Activated T-helper 1 cell treated with anti-CD3 and anti-CD28 coated beads, Interleukin-12 subunit alpha, Interleukin-12 subunit beta, Interleukin-2, Interleukin-4 antibody, amounts not matched to agents 30 ng/mL and 10 ng/mL and 1 ng/mL, durations not matched to agents 14 hours and 24 hours and 36 hours (primary cell): ENCODE measurements around the gene PLBD2. TPM values are rescaled to one million over a fixed set of nuclear protein-coding genes. Genes with fewer than 3 reads are reported as not detected.

ENCODE experiments used
- DNase-seq: peaks from one replicate; pipeline ENCODE4 v3.0.0; 2021; ENCODE audit warnings: low spot score
- H3K27ac Mint-ChIP-seq: one replicate; pipeline ENCODE4 v1.8.0; 2021; ENCODE audit warnings: mild to moderate bottlenecking, mixed read lengths
- H3K27me3 Mint-ChIP-seq: one replicate; pipeline ENCODE4 v1.8.0; 2022; ENCODE audit warnings: mild to moderate bottlenecking, moderate library complexity, mixed read lengths; ENCODE audit not compliant: insufficient read depth
- H3K36me3 Mint-ChIP-seq: one replicate; pipeline ENCODE4 v1.8.0; 2021; ENCODE audit warnings: low read depth, mixed read lengths
- H3K4me1 Mint-ChIP-seq: one replicate; pipeline ENCODE4 v1.8.0; 2021; ENCODE audit warnings: low read depth, mixed read lengths
- H3K4me3 Mint-ChIP-seq: one replicate; pipeline ENCODE4 v1.8.0; 2021; ENCODE audit warnings: mild to moderate bottlenecking, moderate library complexity, mixed read lengths
- H3K9me3 Mint-ChIP-seq: one replicate; pipeline ENCODE4 v1.8.0; 2021; ENCODE audit warnings: mixed read lengths
- intact Hi-C: fragments of 100-400 bp; cut with micrococcal nuclease; formaldehyde crosslinking; loops from one replicate; pipeline ENCODE4 v1.15.1; 2024
- total RNA-seq: library from RNA; stranded (reverse); gene quantifications from 2 replicates; pipeline ENCODE4 v1.2.3, GENCODE V29; 2022

The PLBD2 gene
- total RNA-seq, 1 donor from 2014 or later: 16.3 TPM

DNA sequence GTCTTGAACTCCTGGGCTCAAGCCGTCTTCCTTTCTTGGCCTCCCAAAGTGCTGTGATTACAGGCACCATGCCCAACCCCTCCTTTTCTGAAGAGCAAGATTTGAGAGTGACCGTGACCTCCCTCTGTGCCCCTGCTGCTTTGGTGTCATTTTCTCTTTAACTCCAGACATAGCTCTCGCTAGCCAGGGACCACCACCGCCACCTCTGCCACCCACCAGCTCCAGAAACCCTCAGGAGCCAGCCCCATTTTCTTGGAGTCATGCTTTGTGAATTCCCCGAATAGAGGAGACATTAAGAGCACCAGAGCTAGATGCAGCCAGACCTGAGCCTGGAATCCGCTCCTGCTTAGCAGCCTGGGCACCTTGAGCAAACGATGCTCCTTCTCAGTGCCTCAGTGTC, 81.9 kb downstream of the PLBD2 start:
- no peaks in the 10 kb centered on the region for H3K36me3 Mint-ChIP-seq
- H3K4me1 Mint-ChIP-seq: no peaks in the 10 kb centered on the region
- DNase-seq: no peak
- H3K27ac Mint-ChIP-seq: no peak overlapping the region
- intact Hi-C loops: no loop called here
- no peak overlapping the region for H3K4me3 Mint-ChIP-seq
- no peaks in the 10 kb centered on the region for H3K27me3 Mint-ChIP-seq
- peaks cover 4% of the 10 kb centered on the region for H3K9me3 Mint-ChIP-seq

Other genes starting within 250 kb of the PLBD2 start
- gene RASAL1, start 222.8 kb upstream of the PLBD2 start, total RNA-seq: 0.10 and 0.34 TPM in 2 replicates
- 0.16 and 0.17 TPM in 2 replicates for gene CFAP73, start 208.9 kb upstream of the PLBD2 start, total RNA-seq
- gene DDX54, start 173.1 kb upstream of the PLBD2 start, total RNA-seq: 121 and 133 TPM in 2 replicates
- 27.1 and 31.4 TPM in 2 replicates for gene RITA1, start 172.9 kb upstream of the PLBD2 start, total RNA-seq
- gene TPCN1, start 137.1 kb upstream of the PLBD2 start, total RNA-seq: 31.4 and 35.4 TPM in 2 replicates
- gene SLC8B1, start 23.5 kb upstream of the PLBD2 start, total RNA-seq: 21.2 TPM in 2 replicates
- gene SDS, start 45.3 kb downstream of the PLBD2 start, total RNA-seq: not detected in 2 replicates
- 0.52 and 0.54 TPM in 2 replicates for gene SDSL, start 63.8 kb downstream of the PLBD2 start, total RNA-seq
- not detected in 2 replicates for gene LHX5, start 113.3 kb downstream of the PLBD2 start, total RNA-seq